K562 (cell line): ENCODE data around the gene DSCAM. TPM values are rescaled to one million over a fixed set of nuclear protein-coding genes. Genes with fewer than 3 reads are reported as not detected.
A peak's percentile ranks its signal among the peaks of the same experiment; 100 is the strongest.

Experiments
- ARNT ChIP-seq, 2 experiments: fragments of 450-650 bp; IDR thresholded peaks; 2 replicates each; pipeline ENCODE4 v1.6.1; 2016; ENCODE audit warnings: mild to moderate bottlenecking in 1 of 2
- HMGN3 ChIP-seq: IDR thresholded peaks from 2 replicates; pipeline ENCODE4 v1.6.1; 2011; ENCODE audit warnings: borderline replicate concordance, low read depth, mild to moderate bottlenecking, mixed read lengths, low read length; ENCODE audit not compliant: insufficient read length; ENCODE audit errors: extremely low read depth
- RAD21 ChIP-seq, 2 experiments: fragments of 250-450 bp in 1 of 2; fragments of 450-650 bp in 1 of 2; sonication (Bioruptor Pico) in 1 of 2; formaldehyde crosslinking in 1 of 2; IDR thresholded peaks in 1 of 2; conservative IDR thresholded peaks in 1 of 2; 2 replicates each; pipeline versions ENCODE4 v1.4.0 to v1.8.0; 2020 to 2022; ENCODE audit warnings: mild to moderate bottlenecking in 2 of 2, moderate library complexity in 1 of 2
- STAG1 ChIP-seq: sonication (generic); formaldehyde crosslinking; IDR thresholded peaks from 2 replicates; pipeline ENCODE4 v1.5.0; 2020; ENCODE audit warnings: missing genetic modification reagents, borderline replicate concordance
- TRIM24 ChIP-seq, 2 experiments: fragments of 450-650 bp; IDR thresholded peaks; 2 replicates each; pipeline ENCODE4 v1.6.1; 2016
- ZNF175 ChIP-seq: fragments of 200-800 bp; sonication (Bioruptor generic); IDR thresholded peaks from 2 replicates; pipeline ENCODE4 v1.6.1; 2016; ENCODE audit warnings: low read depth, mild to moderate bottlenecking, missing genetic modification characterization, missing compliant biosample characterization
- ZNF57 ChIP-seq: fragments of 450-650 bp; formaldehyde crosslinking; IDR thresholded peaks from 2 replicates; pipeline ENCODE4 v1.4.0; 2020; ENCODE audit warnings: mild to moderate bottlenecking, moderate library complexity
- polyA plus RNA-seq, 8 experiments: library from polyadenylated mRNA; depleted of rRNA in 4 of 8; stranded (reverse) in 5 of 8; unstranded in 3 of 8; fragments of >200 nt; fragmentation: Nextera tagmentation in 2 of 8; fragmentation: Illumina TruSeq in 1 of 8; extraction: Ambion mirVana in 2 of 8; extraction: Trizol in 1 of 8; gene quantifications; 2 replicates each; pipeline versions ENCODE4 v1.2.1 to v1.2.3, GENCODE V29; 2011 to 2014; ENCODE audit warnings: inconsistent platforms in 1 of 8, missing spikeins in 1 of 8
- total RNA-seq, 7 experiments: library from RNA; depleted of rRNA in 6 of 7; stranded (reverse); fragments of >200 nt in 6 of 7; fragmentation: Illumina TruSeq in 2 of 7; extraction: Trizol in 2 of 7; gene quantifications; 2 replicates each; pipeline versions ENCODE4 v1.2.1 to v1.2.3, GENCODE V29; 2011 to 2021; ENCODE audit warnings: low replicate concordance in 1 of 7
- TF ChIP-seq, protein P1 (sequence below): fragments of 250-450 bp; sonication (Bioruptor Pico); IDR thresholded peaks from 2 replicates; pipeline ENCODE4 v1.4.0; 2020

Gene DSCAM
- total and polyA plus RNA-seq, 9 of the 15 experiments (the other 6 are each of a cell fraction or from before 2014, with no cell fraction given): not detected

DNA sequence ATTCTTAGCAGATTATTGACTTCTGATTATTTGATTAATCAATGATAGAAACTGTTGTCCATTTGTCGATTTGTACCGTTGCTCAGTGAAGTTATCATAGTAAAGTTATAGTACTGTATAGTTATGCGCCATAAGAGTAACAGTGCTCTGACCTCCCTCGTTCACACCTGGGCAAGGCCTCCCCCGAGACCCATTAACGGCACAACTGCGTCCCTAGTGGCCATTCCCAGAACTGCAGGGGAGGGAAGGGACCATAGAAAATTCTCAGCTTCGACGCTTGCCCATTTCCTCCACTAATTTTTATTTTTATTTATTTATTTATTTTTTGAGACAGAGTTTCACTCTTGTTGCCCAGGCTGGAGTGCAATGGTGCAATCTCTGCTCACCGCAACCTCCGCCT is 334.4 kb downstream of the DSCAM start (continued):
- TF ChIP-seq, protein P1, sequence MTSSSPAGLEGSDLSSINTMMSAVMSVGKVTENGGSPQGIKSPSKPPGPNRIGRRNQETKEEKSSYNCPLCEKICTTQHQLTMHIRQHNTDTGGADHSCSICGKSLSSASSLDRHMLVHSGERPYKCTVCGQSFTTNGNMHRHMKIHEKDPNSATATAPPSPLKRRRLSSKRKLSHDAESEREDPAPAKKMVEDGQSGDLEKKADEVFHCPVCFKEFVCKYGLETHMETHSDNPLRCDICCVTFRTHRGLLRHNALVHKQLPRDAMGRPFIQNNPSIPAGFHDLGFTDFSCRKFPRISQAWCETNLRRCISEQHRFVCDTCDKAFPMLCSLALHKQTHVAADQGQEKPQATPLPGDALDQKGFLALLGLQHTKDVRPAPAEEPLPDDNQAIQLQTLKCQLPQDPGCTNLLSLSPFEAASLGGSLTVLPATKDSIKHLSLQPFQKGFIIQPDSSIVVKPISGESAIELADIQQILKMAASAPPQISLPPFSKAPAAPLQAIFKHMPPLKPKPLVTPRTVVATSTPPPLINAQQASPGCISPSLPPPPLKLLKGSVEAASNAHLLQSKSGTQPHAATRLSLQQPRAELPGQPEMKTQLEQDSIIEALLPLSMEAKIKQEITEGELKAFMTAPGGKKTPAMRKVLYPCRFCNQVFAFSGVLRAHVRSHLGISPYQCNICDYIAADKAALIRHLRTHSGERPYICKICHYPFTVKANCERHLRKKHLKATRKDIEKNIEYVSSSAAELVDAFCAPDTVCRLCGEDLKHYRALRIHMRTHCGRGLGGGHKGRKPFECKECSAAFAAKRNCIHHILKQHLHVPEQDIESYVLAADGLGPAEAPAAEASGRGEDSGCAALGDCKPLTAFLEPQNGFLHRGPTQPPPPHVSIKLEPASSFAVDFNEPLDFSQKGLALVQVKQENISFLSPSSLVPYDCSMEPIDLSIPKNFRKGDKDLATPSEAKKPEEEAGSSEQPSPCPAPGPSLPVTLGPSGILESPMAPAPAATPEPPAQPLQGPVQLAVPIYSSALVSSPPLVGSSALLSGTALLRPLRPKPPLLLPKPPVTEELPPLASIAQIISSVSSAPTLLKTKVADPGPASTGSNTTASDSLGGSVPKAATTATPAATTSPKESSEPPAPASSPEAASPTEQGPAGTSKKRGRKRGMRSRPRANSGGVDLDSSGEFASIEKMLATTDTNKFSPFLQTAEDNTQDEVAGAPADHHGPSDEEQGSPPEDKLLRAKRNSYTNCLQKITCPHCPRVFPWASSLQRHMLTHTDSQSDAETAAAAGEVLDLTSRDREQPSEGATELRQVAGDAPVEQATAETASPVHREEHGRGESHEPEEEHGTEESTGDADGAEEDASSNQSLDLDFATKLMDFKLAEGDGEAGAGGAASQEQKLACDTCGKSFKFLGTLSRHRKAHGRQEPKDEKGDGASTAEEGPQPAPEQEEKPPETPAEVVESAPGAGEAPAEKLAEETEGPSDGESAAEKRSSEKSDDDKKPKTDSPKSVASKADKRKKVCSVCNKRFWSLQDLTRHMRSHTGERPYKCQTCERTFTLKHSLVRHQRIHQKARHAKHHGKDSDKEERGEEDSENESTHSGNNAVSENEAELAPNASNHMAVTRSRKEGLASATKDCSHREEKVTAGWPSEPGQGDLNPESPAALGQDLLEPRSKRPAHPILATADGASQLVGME: no peak
- TF ChIP-seq RAD21 (CRISPR knock-in tag; conservative IDR thresholded peaks at IDR 0.05 in 1 of 2, IDR thresholded peaks at IDR 0.05 in 1 of 2) (0 out of 4 replicates have a peak, but pooled peaks of 1 of the 2 experiments have one; percentile 14), TRIM24 (IDR thresholded peaks at IDR 0.05) (no peak), STAG1 (CRISPR knock-in tag) (no peak), HMGN3 (no peak), ZNF57 (CRISPR knock-in tag) (no peak), ZNF175 (CRISPR knock-in tag) (no peak), ARNT (IDR thresholded peaks at IDR 0.05) (no peak)
